GM12874 (cell line): ENCODE measurements around the gene FAM76A.

Experiments used
- TF ChIP-seq, protein P1 (sequence below): IDR thresholded peaks from 2 replicates; pipeline ENCODE4 v1.5.1; 2011; ENCODE audit warnings: low read depth, mild to moderate bottlenecking, control low read depth, low read length, moderate library complexity; ENCODE audit not compliant: insufficient read depth

Gene FAM76A

DNA sequence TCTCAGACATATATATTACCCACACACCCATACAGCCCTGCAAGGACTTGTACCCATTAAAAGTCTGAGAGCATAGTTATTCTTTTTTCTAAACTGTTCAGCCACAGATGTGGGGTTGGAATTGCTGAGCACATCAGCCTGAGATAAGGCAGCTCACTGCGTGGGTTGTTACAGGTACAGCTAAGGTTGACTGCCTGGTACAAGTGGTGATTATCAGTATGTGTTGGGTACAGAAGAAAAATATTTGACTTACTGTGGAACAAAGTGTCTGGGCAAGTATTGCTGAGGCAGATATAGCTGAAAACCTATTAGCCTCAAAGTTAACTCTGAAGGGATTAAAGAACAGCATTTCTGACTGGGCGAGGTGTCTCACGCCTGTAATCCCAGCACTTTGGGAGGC lies 52.3 kb downstream of the FAM76A start:
- TF ChIP-seq, protein P1, sequence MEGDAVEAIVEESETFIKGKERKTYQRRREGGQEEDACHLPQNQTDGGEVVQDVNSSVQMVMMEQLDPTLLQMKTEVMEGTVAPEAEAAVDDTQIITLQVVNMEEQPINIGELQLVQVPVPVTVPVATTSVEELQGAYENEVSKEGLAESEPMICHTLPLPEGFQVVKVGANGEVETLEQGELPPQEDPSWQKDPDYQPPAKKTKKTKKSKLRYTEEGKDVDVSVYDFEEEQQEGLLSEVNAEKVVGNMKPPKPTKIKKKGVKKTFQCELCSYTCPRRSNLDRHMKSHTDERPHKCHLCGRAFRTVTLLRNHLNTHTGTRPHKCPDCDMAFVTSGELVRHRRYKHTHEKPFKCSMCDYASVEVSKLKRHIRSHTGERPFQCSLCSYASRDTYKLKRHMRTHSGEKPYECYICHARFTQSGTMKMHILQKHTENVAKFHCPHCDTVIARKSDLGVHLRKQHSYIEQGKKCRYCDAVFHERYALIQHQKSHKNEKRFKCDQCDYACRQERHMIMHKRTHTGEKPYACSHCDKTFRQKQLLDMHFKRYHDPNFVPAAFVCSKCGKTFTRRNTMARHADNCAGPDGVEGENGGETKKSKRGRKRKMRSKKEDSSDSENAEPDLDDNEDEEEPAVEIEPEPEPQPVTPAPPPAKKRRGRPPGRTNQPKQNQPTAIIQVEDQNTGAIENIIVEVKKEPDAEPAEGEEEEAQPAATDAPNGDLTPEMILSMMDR: no peak

DNA sequence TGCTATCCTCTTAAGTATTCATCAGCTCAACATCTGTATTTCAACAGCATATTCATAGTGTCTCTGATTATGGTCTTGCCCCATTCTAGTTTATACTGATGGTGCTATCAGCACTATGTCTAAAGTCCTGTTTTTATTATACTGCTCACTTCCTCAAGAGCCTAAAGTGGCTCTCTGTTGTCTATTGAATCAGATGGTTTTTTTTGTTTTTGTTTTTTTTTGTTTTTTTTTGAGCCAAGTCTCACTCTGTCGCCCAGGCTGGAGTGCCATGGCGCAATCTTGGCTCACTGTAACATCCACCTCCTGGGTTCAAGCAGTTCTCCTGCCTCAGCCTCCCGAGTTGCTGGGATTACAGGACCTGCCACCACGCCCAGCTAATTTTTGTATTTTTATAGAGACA lies 53.4 kb downstream of the FAM76A start:
- TF ChIP-seq, protein P1: no peak

DNA sequence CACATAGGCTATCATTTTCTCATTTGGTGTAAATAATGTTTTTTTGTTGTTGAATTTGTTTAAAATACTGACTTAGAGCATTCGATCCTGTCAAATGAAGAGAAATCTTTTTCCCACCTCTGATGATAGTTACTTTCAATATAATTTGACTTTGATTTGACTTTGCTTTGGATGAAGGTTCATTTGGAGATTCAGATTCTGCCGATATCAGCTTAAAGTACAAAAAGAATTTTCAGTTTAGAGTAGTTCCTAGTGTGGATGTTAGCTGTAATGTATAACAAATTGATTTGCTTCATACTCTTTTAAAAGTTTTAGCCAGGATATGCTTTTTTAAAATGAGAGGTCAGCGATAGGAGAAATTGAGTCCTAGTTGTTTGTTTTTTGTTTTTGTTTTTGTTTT lies 57.2 kb downstream of the FAM76A start:
- TF ChIP-seq, protein P1: no peak

DNA sequence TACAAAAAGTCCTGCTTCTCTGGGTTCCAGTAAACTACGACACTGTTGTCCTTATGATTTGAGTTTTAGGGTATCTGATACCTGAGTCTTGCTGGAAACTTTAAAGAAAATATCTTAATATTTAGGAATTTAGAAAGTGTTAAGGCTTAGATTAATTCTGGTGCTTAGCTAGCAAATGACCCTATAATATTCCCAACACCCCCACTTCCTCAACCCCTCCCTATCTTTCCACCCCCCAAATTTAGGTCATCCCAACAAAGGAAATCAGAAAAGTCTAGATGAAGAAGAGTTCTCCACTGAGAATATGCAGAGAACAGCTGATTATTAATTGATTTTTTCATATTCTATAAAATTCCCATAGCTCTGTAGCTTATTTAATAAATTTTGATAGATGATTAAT lies 58.9 kb downstream of the FAM76A start:
- TF ChIP-seq, protein P1: no peak

DNA sequence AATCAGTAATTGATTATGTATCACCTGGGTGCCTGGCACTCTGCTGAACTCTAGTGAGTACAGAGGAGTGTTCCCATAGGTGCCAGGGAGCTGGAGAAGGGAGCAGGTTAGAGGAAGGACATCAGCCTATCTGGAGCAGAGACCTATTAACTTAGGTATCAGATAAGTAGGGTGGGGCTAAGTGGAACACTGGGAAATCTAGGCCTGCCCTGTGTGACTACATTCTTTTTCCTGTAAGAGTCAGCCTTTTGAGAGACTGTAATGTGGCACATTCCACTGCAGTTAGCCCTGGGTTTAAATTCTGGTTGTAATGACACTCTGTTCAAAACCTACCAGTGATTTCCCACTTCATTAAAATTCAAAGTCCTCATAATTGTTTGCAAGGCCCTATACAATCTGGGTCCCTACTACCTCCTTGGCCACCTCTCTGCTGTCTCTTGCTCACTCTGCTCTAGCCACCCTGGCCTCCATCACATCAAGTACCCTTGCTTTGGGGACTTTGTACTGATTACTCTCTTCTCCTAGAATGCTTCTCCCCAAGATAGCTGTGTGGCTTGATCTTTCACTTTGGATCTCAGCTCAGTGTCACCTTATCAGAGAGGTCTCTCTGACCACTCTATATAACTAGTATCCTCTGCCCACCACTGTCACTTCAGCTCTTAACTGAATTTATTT lies 60.2 kb downstream of the FAM76A start:
- TF ChIP-seq, protein P1: no peak

DNA sequence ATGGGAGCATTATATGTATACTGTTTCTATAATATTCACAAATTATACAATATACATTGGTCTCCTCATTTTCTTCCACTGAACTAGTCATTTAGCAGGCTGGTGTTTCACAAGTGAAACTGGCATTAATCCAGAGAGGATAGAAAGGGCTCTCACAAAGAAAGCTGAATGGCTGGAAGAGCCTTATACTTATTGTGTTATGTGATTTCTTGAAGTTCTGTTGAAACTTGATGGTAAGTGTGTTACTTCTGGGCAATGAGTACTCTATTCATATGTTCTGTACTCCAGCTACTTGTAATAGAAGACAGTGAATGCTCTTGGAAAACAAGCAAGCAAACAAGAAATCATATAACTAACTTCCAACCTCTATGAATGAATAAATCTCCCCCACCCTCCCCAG lies 62.1 kb downstream of the FAM76A start:
- TF ChIP-seq, protein P1: no peak

DNA sequence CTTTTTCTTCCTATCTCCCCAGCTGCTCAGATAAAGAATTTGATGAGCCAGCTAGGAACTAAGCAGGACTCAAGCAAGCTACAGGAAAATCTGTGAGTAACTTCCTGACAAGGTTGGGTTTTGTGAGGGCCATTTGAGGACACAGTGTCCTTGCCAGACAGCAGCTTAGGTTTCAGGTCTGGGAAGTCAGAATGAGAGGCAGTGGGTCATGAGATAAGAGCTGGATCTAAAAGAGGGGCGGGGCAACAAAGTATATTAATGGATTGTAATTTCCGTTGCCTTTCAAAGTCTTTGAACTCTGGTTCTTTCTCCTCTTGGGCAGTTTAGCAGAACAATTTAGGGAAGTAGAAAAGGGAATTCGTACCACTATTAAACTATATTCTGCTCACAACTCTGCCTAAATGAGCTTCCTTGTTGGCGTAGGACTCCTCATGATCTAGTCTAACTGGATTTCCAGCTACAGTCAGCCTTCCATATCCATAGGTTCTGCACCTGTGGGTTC lies 63.8 kb downstream of the FAM76A start:
- TF ChIP-seq, protein P1: no peak
